HepG2 (cell line): Measurements from ENCODE around the gene IL11RA. TPM values are rescaled to one million over a fixed set of nuclear protein-coding genes. Genes with fewer than 3 reads are reported as not detected.

Experiments used
- CREBL2 ChIP-seq: sonication (generic); formaldehyde crosslinking; IDR thresholded peaks from 2 replicates; pipeline ENCODE4 v1.8.1; 2023; ENCODE audit warnings: missing genetic modification reagents, mild to moderate bottlenecking, borderline replicate concordance
- EEA1 ChIP-seq: sonication (generic); formaldehyde crosslinking; IDR thresholded peaks from 2 replicates; pipeline ENCODE4 v1.5.1; 2020; ENCODE audit warnings: mild to moderate bottlenecking, missing genetic modification reagents, borderline replicate concordance
- MXD1 ChIP-seq: sonication (generic); formaldehyde crosslinking; IDR thresholded peaks from 2 replicates; pipeline ENCODE4 v1.4.0; 2020; ENCODE audit warnings: mild to moderate bottlenecking, missing genetic modification reagents
- RAD51 ChIP-seq: fragments of 450-650 bp; IDR thresholded peaks from 2 replicates; pipeline ENCODE4 v1.6.1; 2016; ENCODE audit warnings: borderline replicate concordance
- SALL2 ChIP-seq: sonication (generic); formaldehyde crosslinking; IDR thresholded peaks from 2 replicates; pipeline ENCODE4 v1.8.1; 2023; ENCODE audit warnings: mild to moderate bottlenecking, missing genetic modification reagents, inconsistent platforms
- ZFAT ChIP-seq: sonication (generic); formaldehyde crosslinking; conservative IDR thresholded peaks from 2 replicates; pipeline ENCODE4 v1.8.1; 2023; ENCODE audit warnings: missing genetic modification reagents, inconsistent platforms
- ZNF264 ChIP-seq: sonication (generic); formaldehyde crosslinking; IDR thresholded peaks from 2 replicates; pipeline ENCODE4 v1.4.0; 2020; ENCODE audit warnings: missing genetic modification reagents
- ZNF280B ChIP-seq: sonication (generic); formaldehyde crosslinking; IDR thresholded peaks from 2 replicates; pipeline ENCODE4 v1.5.0; 2020; ENCODE audit warnings: missing genetic modification reagents, mild to moderate bottlenecking, borderline replicate concordance
- ZNF350 ChIP-seq: sonication (generic); formaldehyde crosslinking; IDR thresholded peaks from 2 replicates; pipeline ENCODE4 v1.4.0; 2020; ENCODE audit warnings: mild to moderate bottlenecking, low read depth, missing genetic modification reagents, borderline replicate concordance
- ZNF572 ChIP-seq: sonication (generic); formaldehyde crosslinking; IDR thresholded peaks from 2 replicates; pipeline ENCODE4 v1.5.1; 2020; ENCODE audit warnings: mild to moderate bottlenecking, missing genetic modification reagents
- ZNF709 ChIP-seq: sonication (generic); formaldehyde crosslinking; IDR thresholded peaks from 2 replicates; pipeline ENCODE4 v1.5.0; 2020; ENCODE audit warnings: mild to moderate bottlenecking, missing genetic modification reagents
- ZNF790 ChIP-seq: sonication (generic); formaldehyde crosslinking; IDR thresholded peaks from 2 replicates; pipeline ENCODE4 v1.8.0; 2022; ENCODE audit warnings: missing genetic modification reagents, mild to moderate bottlenecking, borderline replicate concordance
- polyA plus RNA-seq, 8 experiments: library from polyadenylated mRNA; depleted of rRNA in 3 of 8; stranded (reverse) in 7 of 8; unstranded in 1 of 8; fragments of >200 nt; fragmentation: Illumina TruSeq in 4 of 8; extraction: Trizol in 4 of 8; gene quantifications; 2 replicates each; pipeline versions ENCODE4 v1.2.1 to v1.2.3, GENCODE V29; 2011 to 2016; ENCODE audit warnings: low read depth in 4 of 8, missing spikeins in 1 of 8, mixed read lengths in 1 of 8; ENCODE audit not compliant: insufficient read depth in 1 of 8
- total RNA-seq, 5 experiments: library from RNA; depleted of rRNA; stranded (reverse); fragments of >200 nt; fragmentation: Illumina TruSeq; extraction: Trizol; gene quantifications; 2 replicates each; pipeline ENCODE4 v1.2.3, GENCODE V29; 2016; ENCODE audit warnings: low read depth in 1 of 5
- TF ChIP-seq, protein P1 (sequence below): sonication (generic); formaldehyde crosslinking; IDR thresholded peaks from 2 replicates; pipeline ENCODE4 v1.4.0; 2020; ENCODE audit warnings: missing genetic modification reagents
- TF ChIP-seq, protein P2 (sequence below): sonication (generic); formaldehyde crosslinking; IDR thresholded peaks from 2 replicates; pipeline ENCODE4 v1.5.0; 2020; ENCODE audit warnings: mild to moderate bottlenecking, missing genetic modification reagents
- TF ChIP-seq, protein P3 (sequence below): sonication (generic); formaldehyde crosslinking; IDR thresholded peaks from 2 replicates; pipeline ENCODE4 v1.4.0; 2020; ENCODE audit warnings: mild to moderate bottlenecking, missing genetic modification reagents

Gene IL11RA
- total and polyA plus RNA-seq, 2 of the 13 experiments (the other 11 are each of a cell fraction or from before 2014, with no cell fraction given) = 2.0 to 4.2 TPM

- TF ChIP-seq, protein P1, sequence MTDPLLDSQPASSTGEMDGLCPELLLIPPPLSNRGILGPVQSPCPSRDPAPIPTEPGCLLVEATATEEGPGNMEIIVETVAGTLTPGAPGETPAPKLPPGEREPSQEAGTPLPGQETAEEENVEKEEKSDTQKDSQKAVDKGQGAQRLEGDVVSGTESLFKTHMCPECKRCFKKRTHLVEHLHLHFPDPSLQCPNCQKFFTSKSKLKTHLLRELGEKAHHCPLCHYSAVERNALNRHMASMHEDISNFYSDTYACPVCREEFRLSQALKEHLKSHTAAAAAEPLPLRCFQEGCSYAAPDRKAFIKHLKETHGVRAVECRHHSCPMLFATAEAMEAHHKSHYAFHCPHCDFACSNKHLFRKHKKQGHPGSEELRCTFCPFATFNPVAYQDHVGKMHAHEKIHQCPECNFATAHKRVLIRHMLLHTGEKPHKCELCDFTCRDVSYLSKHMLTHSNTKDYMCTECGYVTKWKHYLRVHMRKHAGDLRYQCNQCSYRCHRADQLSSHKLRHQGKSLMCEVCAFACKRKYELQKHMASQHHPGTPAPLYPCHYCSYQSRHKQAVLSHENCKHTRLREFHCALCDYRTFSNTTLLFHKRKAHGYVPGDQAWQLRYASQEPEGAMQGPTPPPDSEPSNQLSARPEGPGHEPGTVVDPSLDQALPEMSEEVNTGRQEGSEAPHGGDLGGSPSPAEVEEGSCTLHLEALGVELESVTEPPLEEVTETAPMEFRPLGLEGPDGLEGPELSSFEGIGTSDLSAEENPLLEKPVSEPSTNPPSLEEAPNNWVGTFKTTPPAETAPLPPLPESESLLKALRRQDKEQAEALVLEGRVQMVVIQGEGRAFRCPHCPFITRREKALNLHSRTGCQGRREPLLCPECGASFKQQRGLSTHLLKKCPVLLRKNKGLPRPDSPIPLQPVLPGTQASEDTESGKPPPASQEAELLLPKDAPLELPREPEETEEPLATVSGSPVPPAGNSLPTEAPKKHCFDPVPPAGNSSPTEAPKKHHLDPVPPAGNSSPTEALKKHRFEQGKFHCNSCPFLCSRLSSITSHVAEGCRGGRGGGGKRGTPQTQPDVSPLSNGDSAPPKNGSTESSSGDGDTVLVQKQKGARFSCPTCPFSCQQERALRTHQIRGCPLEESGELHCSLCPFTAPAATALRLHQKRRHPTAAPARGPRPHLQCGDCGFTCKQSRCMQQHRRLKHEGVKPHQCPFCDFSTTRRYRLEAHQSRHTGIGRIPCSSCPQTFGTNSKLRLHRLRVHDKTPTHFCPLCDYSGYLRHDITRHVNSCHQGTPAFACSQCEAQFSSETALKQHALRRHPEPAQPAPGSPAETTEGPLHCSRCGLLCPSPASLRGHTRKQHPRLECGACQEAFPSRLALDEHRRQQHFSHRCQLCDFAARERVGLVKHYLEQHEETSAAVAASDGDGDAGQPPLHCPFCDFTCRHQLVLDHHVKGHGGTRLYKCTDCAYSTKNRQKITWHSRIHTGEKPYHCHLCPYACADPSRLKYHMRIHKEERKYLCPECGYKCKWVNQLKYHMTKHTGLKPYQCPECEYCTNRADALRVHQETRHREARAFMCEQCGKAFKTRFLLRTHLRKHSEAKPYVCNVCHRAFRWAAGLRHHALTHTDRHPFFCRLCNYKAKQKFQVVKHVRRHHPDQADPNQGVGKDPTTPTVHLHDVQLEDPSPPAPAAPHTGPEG = no peak
- no peak for TF ChIP-seq ZFAT
- TF ChIP-seq EEA1 (CRISPR knock-in tag) = no peak; the same call in 1 of the 2 replicates
- TF ChIP-seq ZNF709 (CRISPR knock-in tag) = peak; percentile 91; the same call in 1 of the 2 replicates
- TF ChIP-seq ZNF790 (CRISPR knock-in tag) = 0 out of 2 replicates have a peak, but pooled peaks have one; percentile 20
- TF ChIP-seq, protein P2, sequence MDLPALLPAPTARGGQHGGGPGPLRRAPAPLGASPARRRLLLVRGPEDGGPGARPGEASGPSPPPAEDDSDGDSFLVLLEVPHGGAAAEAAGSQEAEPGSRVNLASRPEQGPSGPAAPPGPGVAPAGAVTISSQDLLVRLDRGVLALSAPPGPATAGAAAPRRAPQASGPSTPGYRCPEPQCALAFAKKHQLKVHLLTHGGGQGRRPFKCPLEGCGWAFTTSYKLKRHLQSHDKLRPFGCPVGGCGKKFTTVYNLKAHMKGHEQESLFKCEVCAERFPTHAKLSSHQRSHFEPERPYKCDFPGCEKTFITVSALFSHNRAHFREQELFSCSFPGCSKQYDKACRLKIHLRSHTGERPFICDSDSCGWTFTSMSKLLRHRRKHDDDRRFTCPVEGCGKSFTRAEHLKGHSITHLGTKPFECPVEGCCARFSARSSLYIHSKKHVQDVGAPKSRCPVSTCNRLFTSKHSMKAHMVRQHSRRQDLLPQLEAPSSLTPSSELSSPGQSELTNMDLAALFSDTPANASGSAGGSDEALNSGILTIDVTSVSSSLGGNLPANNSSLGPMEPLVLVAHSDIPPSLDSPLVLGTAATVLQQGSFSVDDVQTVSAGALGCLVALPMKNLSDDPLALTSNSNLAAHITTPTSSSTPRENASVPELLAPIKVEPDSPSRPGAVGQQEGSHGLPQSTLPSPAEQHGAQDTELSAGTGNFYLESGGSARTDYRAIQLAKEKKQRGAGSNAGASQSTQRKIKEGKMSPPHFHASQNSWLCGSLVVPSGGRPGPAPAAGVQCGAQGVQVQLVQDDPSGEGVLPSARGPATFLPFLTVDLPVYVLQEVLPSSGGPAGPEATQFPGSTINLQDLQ = no peak
- 0 out of 2 replicates have a peak, but pooled peaks have one; percentile 46 for TF ChIP-seq ZNF264 (CRISPR knock-in tag)
- TF ChIP-seq SALL2 = no peak
- TF ChIP-seq, protein P3, sequence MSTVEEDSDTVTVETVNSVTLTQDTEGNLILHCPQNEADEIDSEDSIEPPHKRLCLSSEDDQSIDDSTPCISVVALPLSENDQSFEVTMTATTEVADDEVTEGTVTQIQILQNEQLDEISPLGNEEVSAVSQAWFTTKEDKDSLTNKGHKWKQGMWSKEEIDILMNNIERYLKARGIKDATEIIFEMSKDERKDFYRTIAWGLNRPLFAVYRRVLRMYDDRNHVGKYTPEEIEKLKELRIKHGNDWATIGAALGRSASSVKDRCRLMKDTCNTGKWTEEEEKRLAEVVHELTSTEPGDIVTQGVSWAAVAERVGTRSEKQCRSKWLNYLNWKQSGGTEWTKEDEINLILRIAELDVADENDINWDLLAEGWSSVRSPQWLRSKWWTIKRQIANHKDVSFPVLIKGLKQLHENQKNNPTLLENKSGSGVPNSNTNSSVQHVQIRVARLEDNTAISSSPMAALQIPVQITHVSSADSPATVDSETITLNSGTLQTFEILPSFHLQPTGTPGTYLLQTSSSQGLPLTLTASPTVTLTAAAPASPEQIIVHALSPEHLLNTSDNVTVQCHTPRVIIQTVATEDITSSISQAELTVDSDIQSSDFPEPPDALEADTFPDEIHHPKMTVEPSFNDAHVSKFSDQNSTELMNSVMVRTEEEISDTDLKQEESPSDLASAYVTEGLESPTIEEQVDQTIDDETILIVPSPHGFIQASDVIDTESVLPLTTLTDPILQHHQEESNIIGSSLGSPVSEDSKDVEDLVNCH (CRISPR knock-in tag) = peak; percentile 52; the same call in 1 of the 2 replicates
- TF ChIP-seq RAD51 = no peak
- no peak for TF ChIP-seq ZNF572 (CRISPR knock-in tag)
- TF ChIP-seq MXD1 (CRISPR knock-in tag) = peak; percentile 86; the same call in 1 of the 2 replicates
- peak; percentile 79 for TF ChIP-seq ZNF280B (CRISPR knock-in tag)
- no peak for TF ChIP-seq CREBL2 (CRISPR knock-in tag)
- no peak for TF ChIP-seq ZNF350
These were observed 15.1 kb upstream of the IL11RA start (continued) for GRCh38 chr9:34636791-34637355.
